NOMO-1 (cell line): ENCODE results near the gene PDPN.

ENCODE experiments used
- DNase-seq, 2 experiments: peaks; one replicate each; lab custom pipeline; 2025; ENCODE audit not compliant: unreplicated experiment in 2 of 2; lab: John Stamatoyannopoulos, UW

The PDPN gene

DNA sequence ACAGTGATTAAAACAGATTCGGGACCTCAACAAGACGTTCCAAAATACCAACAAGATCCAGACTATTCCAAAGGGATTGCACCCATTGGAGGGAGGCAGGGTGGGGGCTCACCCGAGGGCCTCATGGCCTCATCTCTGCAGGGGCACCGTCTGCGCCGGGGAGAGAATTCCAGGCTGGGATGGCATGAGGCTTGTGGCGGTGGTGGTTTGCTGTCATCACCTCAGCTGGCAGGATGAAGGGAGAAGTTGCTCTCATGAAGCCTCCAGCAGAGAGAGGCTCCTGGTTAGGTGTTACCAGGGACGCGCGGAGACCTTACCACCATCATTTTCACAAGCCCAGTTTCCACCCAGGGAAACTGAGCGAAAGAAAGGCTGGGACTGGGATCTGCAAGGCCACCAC lies 6.7 kb upstream of the PDPN start:
- no peak for DNase-seq

DNA sequence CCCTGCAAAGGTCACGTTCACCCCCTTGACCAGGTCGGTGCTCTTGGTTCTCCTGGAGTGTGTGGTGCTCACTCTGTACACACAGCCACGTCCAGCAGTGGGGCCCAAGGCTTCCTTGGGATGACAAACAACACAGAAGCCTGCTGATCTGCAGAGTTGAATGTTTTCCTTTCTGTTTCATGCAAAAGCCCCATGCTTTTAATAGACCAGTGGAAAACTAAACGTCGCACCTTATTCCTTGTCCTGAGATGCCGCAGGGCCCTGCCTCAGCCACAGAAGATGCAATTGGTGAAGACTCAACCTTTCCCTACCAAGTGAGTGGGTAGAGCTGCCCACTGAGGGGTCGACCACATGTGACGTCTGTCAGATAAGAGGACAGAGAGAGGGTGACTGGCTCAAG lies 5.8 kb upstream of the PDPN start:
- no peak for DNase-seq

DNA sequence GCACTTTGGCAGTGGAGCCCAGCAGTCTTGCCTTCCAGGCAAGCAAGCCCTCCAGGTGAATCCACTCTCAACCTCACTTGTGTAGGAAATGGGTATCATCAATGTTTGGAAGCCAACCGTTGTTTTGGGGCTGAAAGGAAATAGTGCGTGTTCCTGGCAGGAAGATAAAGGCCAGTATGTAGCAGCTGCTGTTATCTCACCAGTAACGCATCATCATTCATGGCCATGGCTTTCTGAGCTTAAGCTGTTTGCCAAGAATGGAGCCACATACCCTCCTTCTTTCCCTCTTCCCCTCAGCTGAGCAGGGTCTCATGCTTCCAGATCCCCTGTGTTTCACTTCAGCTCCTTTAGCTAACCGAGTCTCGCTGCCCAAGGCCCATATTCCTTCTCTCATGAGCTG lies 2.2 kb upstream of the PDPN start:
- no peak for DNase-seq

DNA sequence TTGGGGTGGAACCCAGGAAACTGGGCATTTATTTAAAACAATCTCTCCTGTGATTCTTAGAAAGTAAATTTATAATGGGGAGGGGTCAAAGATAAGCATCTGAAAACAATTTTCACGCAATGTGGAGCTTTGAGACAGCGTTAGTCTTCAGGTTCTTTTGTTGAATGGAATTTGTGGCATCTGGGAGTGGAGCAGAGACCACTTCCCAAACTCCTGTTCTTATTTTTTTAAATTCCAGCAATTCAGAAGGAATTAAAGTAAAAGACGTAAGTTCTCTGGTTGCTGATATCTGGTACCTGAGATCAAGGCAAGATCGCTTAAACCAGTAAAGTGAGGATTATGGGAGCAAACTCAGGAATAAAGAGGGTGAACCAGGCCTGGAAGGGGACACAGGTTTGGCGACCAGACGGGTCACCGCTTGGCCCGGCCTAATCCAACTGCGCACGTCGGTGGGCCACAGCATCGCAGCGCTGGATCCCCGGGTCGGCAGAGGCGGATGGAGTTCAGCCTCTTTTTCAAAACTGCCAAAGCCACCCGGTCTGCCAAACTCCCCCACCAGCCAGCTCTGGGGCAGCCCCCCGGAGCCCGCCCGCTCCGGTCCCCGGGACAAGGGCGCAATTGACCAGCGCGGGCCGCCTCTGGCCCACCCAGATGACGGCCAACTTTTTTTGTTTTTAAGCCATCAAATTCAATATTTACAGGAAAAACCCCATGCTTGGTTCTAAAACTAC lies 754 bp upstream of the PDPN start:
- DNase-seq = no peak

DNA sequence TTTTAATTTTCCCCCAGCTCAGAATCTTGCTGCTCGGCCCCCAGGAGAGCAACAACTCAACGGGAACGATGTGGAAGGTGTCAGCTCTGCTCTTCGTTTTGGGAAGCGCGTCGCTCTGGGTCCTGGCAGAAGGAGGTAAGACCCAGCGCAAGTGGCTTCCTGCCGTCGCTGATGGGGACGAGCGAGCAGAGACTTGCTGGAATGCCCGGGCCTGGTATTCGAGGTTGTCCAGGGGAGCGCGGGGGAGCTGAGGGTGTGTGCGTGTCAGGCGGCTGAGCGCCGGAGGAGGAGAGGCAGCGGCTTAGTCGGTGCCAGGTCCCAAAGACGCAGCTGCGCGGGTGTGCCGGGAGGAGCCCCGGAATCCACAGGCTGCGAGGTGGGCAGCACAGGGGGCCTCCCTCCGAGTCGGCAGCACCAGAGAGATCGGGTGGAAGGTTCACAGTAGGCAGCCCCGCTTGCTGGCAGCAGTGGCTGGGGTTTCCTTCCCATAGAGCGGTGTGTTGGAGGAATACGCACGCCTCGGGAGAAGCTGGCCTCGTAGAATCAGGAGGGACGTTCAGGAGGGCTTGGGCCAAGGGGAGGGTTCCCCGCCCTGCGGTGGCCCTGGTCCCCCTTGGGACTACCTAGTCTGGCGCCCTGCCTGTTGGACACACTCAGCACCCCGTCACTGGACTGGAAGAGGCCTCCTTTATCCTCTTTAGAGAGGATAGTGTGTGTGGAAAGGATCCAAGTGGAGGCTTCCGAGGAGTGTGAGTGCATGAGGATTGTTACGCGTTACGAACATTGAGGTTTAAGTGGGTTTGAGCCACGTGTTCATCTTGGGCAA lies 547 bp downstream of the PDPN start:
- DNase-seq = no peak

DNA sequence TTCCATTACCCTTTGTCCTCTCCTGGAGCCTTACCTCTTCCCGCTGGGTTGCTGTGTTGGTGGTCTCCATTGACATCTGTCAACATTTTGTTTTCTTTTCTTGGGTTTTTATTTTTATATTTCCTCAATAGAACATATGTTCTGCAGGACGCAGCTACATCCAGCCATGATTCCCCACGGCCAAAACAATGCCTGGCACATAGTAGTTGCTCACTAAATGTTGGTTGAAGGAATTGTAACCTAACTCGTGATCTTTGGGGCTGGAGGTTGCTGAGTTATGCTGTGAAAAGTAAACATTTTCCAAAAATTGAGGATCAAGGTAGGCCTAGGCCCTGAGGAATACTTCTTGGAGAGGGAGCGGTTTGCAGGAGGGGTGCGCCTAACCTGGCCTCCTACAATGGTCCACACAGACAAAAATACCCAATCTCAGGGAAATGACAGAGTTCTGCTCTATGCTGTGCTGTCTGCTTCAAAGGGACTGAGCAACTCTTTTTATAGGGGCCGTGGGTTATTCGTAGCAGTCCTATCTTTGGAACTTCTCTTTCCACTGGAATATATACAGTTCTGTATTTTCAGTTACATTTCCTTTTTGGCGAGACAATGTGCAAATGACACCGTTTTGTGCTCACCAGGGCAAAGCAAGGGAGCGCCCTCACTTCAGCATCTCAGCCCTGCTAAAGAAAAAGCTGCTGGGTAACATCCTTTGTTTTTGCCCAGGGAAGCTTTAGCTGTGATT lies 1.4 kb downstream of the PDPN start:
- DNase-seq = no peak

DNA sequence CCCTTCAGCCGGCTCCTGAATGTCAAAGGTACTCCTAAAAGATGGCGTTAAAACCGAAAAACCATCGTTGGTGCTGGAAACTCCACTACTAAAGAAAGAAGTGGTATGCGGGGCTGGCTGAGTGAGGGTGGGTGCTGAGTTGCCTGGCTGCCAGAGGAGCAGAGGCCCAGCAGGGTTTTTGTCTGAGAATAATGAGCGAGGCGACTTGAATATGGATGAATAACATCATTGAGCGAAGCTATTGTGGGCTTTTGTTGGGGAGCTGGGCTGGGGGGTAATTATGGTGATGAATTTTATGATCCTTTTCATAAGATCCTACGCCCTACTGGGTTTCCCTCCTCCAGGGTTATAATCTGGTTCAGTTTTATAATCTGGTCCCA lies 2.0 kb downstream of the PDPN start:
- DNase-seq = no peak

DNA sequence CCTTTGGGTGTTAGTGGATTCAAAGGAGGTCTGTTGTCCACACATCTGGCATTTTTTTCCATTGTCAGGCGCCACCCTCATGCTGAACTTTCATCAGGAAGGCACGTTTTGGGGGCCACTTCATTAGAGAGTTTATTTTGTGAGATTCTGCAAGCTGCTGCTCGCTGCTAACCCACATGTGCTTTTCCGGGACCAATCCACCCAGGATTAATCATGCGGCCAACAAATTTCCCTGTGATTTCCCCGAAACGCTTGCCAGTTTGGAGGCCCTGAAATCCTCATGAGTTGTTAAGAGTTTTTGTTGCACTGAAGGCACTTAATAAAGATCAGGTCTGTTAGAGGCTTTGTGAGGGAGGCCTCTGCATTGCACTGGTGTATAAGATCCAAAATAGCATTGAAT lies 2.4 kb downstream of the PDPN start:
- DNase-seq = no peak

DNA sequence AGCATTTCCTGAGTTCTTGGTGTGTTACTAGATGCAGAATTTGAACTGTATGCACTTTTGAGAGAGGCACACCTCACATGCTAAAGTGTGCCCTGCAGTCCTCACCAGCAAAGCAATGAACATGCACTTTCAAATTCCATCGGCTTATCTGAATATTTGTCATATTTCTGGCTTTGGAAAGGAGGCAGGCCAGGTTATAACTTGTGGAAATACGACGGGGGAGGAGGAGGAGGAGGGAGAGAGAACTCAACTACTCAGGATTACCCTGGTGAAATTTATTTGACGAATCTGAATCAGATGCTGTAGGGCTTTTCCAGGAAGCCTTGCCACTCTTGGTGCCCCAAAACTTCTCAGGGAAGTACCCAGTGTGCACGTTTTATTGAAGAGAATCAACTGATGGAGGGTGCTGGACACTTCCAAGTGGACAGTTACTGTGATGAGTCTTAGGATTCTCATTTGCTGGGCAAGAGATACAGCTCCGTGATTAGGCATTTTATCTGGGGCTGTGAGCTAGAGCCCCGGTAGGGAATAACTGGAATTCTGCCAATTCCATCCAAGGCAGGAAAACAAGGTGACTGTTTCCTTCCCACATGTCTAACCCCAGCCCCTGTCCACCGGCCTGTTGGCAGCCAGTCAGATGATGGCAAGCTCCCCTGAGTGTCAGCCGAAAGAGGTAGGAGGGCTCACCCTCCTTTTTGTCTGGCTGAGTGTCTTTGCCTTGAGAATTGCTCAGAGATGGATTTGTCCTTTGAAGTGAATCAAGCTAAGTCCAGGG lies 3.8 kb downstream of the PDPN start:
- no peak for DNase-seq

DNA sequence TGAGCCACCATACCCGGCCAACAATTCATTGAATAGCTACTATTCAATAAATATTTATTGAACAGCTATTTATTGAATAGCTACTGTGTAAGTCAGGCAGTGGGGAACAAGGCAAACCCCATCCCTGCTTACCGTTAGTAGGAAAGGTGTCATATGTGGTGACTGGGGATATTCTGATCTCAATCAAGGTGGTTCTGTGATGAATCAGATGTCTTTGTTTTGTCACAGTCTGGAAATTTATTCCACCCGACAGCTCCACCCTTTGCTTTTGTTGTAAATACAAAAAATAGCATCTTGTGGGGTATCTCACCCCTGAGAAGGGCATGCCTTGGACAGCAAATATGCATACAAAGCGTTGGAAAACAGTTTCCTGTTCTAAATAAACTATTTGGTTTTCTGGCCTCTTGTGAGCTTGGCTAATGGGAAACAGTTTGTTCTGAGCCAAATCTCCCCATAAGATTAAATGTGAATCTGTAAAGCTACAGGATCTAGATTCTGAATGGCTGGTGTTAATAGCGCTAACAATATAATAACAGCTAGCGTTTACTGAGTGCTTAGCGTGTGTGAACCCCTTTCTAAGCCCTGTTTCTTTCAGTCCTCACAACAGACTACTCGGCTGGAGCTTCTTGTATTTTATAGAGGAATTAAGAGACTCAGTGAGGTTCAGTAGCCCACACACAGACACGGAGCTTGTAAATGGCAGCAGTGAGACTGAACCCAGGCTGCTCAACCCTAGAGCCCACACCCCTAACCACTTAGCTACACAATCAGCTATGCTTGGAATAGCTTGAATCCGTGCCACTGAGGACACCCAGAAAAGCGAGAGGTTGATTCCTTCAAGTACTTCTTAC lies 5.5 kb downstream of the PDPN start:
- no peak for DNase-seq

DNA sequence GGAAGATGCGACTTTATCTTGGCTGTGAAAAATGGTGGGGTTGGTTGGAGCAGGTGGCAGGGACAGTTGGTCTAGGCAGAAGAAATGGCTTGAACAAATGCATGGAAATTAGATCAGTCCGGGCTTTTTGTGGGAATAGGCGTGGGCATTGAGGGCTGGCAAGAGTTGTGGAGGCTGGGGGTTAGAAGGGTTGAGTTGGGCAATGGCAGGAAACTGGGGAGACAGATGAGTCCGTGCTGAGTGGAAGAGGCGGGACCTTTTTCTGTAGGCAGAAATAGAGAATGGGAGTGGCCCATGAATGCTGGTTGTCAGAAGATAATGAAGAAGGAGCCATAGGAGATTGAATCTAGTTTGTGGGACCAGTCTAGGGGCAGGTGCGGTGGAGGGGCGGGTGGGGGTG lies 6.9 kb downstream of the PDPN start:
- DNase-seq = no peak

DNA sequence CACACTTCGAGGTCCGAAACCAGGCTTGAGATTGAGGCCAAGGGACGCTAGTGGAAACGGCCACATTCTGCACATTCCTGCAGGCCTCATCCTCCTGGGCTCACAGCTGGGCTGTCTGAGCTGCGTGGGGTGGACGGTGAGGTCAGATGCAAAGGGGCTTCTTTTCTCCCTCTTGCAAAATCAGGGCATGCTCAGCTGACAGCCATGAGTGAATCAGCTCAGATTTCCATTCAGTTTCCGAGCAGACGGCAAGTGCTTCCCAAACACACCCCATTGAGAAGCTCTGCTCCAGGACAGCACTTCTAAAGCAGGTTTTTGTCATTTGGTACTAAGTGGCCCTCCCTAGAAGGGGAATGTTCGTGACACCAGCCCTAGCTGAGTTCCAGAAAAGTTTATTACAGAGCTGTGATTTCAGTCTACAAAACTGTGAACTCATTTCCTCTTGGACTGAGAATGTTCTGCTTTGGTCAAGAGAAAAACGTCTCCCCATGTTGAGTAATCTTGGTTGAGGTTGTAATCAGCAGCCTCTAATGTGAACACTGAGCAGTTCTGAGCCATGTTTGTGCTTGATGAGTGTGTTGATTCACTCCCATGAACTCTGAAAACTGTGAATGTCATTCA lies 10.0 kb downstream of the PDPN start:
- DNase-seq = no peak

DNA sequence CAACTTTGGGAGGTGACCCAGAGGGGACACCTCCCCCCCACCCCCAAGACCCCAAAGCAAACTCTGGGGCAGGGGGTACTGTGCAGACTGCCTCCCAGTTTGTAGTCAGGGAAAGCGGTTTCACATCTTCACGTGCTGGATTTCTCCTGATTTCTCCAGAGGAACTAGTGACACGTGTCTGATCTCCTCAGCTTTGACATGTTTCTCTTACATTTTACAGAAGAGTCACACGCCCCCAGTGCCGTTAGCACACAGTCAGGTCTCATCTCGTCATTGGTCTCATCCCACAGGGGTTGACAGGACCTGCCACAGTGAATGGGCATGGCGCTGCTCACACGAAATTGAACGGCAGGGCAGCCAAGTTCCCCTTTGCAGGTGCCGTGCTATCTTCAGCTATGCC lies 11.8 kb downstream of the PDPN start:
- DNase-seq = no peak

DNA sequence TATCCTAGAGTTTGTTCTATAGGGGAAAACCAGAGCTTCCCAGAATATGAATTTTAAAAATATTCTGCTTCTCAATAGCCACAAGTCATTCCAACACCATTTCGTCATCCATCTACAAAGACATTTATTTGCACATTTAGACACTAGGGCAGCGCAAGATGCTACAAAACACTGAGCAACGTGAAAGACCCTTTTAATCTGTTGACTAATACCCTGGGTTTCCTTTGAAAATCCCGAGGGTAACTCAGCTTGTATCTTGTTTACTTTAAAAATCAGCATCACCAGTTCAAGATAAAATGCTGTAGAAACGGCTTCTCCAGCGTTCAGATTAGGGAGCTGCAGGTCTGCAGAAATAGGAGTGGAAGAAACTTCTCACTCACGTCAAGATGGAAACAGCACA lies 13.5 kb downstream of the PDPN start:
- DNase-seq = no peak

DNA sequence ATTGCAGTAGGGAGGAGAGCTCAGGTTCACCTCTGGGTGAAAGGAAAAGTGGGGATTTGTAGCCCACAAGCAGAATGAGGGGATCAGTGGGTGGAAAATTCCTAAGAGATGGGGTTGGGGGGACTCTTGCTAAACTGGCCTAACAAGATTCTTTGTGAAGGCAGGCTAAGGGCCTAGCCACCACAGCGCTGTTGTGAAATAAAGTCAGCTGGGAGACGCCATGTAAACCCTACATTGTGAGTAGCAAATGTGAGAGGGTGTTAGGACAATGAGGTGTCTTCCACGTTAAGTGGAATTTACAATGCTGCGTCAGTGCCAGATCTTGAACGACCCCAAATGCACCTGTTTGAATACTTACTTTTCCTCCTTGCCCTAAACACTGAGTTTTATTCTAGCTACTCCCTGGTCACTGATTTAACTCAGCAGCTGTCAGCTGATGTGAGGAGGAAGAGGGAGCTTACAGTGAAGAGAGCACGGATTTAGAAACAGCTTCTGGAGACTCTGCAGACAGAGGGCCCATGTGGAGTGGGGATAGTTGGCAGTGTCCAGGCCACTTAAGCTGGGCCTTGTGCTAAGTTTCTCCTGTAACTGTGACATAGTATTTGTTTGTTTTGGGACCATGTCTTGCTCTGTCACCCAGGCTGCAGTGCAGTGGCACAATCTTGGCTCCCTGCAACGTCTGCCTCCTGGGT lies 17.3 kb downstream of the PDPN start:
- DNase-seq = no peak

DNA sequence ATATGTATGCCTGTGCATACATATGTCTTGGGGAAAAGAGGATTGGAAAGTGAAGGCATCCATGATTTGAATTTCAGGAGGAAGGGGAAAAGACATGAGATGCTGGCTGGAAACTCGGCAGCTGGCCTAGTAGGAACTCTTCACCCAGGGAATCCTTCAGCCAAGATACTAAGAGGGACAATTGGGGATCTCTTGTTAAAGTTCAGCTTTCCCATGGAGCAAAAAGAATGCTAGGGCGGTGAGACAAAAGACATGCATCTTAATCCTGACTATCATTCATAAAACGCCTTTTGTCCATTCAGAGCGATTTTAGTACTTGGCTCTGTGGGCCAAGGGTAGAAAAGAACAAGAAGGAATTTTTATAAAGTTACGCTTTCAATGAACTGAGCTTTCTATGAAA lies 20.5 kb downstream of the PDPN start:
- DNase-seq = no peak

DNA sequence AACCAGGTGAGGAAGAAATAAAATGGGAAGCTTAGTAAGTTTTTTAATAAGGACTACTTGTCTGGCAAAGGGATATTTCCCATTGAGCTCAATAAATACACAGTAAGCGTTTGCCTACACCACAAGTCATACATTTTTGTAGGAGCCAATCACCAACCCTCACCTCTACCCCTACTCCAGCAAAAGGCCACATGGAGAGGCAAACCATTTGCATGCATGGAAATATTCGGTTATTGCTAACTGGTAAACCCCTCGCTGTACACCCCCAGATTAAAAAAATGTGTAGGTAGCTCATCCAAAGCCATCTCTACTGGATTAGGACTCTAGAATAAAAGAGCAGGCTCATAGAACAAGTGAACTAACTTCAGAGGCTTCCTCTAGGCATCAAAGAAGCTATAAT lies 21.1 kb downstream of the PDPN start:
- no peak for DNase-seq

DNA sequence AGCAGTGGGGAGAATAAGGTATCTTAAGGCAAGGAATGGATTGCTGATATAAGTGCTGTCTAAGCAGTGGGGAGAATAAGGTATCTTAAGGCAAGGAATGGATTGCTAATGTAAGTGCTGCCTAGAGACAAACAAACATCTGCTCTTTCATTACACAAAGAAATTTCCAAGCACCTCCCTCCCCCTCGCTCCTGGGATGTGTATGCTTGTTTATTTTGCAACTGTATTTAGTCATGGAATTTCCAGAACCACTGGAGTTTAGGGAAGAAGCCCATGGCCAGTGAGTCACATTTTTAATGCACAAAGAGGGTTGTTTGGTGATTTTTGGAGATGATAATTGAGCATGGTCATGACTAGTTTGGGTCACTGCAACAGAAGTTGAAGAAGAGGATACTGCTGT lies 21.5 kb downstream of the PDPN start:
- DNase-seq = no peak

DNA sequence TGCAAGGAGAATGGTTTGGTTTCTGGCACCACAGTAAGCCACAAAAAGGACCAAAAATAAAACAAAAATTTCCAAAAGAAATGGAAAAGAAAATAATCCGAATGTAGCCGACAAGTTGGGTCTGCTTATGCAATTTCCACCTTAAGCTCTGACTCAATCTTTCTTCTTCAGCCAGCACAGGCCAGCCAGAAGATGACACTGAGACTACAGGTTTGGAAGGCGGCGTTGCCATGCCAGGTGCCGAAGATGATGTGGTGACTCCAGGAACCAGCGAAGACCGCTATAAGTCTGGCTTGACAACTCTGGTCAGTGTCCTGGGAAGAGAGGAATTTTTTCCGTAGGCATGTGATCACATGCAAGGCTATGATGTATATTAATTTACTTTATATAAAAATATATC lies 23.4 kb downstream of the PDPN start:
- DNase-seq = no peak
